ENCODE data around the gene ZNF45. TPM values are rescaled to one million over a fixed set of nuclear protein-coding genes. Genes with fewer than 3 reads are reported as not detected.
"Not testable (repeated sequence)": the region's sequence is repeated elsewhere in the genome, so short reads cannot be mapped to it uniquely, and the experiment has no call there.

The ZNF45 gene
- total RNA-seq, 1 experiment from 2014 or later, result 21.1 TPM

DNA sequence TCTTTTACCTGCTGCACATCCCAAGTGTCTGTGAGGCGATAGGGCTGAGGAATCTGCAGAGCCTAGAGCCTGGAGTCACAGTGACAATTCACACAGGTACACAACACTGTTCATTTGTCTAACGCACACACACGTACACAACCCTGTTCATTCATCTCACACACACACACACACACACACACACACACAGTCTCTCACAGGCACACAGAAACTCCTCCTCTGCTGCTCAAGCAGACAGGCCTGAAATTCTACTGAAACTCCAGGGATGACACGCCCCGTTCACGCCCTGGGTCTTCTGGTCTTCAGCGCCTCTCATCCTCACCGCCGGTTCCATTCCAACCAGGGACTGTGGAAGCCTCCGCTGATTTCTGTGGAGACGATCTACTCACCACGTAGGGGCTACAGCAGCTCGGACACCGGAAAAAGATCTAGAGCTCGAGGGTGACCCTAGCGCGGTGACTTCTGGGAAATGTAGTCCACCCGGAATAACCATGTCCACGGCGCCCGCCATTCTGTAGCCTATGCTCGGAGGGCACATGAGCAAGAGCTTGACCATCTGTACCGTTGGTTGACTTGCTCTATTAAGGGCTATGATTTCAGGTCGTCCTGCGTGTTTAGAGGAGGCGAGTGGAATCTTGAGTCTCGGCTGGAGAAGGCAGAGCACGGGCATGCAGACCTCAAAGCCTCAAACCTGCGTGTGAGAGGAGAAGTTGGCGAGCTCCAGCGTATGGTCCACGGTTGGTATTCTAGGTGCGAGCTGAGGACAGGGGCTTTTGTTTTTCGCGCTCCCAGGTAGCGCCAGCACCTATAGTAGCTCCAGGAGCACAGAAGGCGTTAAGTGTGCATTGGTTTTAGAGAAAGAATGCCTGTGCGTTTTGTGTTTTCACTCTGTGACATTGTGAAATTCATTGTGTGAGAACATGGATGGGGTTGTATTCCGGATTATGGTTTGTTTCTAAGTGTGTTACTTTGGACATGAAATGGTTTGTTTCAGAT is 33.4 kb downstream of the ZNF45 start:
- DNase-seq (ENCODE audit: low read depth in 1 of 2, low spot score in 2 of 2), result peak; percentile 68 to 81
- Histone ChIP-seq H3K4me1 (replicated peaks) (0 out of 2 replicates have a peak, but pooled peaks cover 5% of the 10 kb centered on the region), H3K36me3 (no peaks in the 10 kb centered on the region), H3K9me3 (replicated peaks) (peaks cover 22% of the 10 kb centered on the region; the same call in 1 of the 2 replicates), H3K4me3 (peak overlapping the region; percentile 45), H3K27me3 (replicated peaks) (no peaks in the 10 kb centered on the region), H3K27ac (no peak overlapping the region)

- H3K4me3 ChIP-seq, result no peak overlapping the region
- H3K27me3 ChIP-seq (replicated peaks), result no peaks in the 10 kb centered on the region; the same call in 1 of the 2 replicates
- DNase-seq (ENCODE audit: low read depth in 1 of 2, low spot score in 2 of 2), result no peak
- H3K27ac ChIP-seq, result no peak overlapping the region
- H3K9me3 ChIP-seq (replicated peaks), result 0 out of 2 replicates have a peak, but pooled peaks cover 11% of the 10 kb centered on the region
- H3K4me1 ChIP-seq (replicated peaks), result no peaks in the 10 kb centered on the region
- no peaks in the 10 kb centered on the region for H3K36me3 ChIP-seq
Measured at GRCh38 chr19:43895727-43896308, 39.3 kb downstream of the ZNF45 start.

- DNase-seq (ENCODE audit: low read depth in 1 of 2, low spot score in 2 of 2), result no peak
- no peak within 1 kb of the TSS for H3K27ac ChIP-seq
- H3K27me3 ChIP-seq (replicated peaks), result no peaks in the 10 kb centered on the region
- no peaks in the 10 kb centered on the region; the same call in none of the 2 replicates for H3K9me3 ChIP-seq (replicated peaks)
- no peaks in the 10 kb centered on the region for H3K4me1 ChIP-seq (replicated peaks)
- no peaks in the 10 kb centered on the region for H3K36me3 ChIP-seq
- no peak within 1 kb of the TSS for H3K4me3 ChIP-seq
Measured at GRCh38 chr19:43883864-43884263, 51.2 kb downstream of the ZNF45 start, which contains the start of gene ZNF404. TSS of gene ZNF404 (minus strand) at chr19:43883964.

DNA sequence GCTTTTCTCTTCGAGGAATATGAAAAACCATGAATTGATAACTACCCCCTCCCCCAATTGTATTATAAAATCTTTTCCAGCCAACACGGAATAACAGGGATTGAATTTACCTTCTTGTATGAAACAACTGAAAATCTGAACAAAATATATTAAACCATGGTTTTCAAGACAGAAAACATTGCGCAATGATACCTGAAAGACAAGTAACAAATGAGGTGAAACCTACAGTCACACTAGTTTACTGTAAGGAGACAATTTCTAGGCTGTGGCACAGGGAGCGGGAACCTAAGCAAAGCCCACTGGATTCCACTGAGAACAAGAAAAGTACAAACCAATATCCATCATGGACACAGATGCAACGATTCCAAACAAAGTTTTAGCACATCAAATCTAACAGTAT is 54.6 kb downstream of the ZNF45 start:
- no peak for DNase-seq (ENCODE audit: low read depth in 1 of 2, low spot score in 2 of 2)
- H3K4me1 ChIP-seq (replicated peaks), result no peaks in the 10 kb centered on the region

GRCh38 chr19:43872547-43873336 is 62.3 kb downstream of the ZNF45 start:
- Histone ChIP-seq H3K36me3 (no peaks in the 10 kb centered on the region), H3K9me3 (replicated peaks) (peaks cover 29% of the 10 kb centered on the region), H3K4me1 (replicated peaks) (no peaks in the 10 kb centered on the region), H3K4me3 (no peak overlapping the region), H3K27me3 (replicated peaks) (no peaks in the 10 kb centered on the region), H3K27ac (no peak overlapping the region)
- peak in 1 of 2 experiments; percentile 15 for DNase-seq (ENCODE audit: low read depth in 1 of 2, low spot score in 2 of 2)

More for the DNA sequence above, 54.6 kb downstream of the ZNF45 start:
- Histone ChIP-seq H3K36me3 (no peaks in the 10 kb centered on the region), H3K4me3 (no peak overlapping the region), H3K9me3 (replicated peaks) (no peaks in the 10 kb centered on the region; the same call in 1 of the 2 replicates), H3K27ac (no peak overlapping the region), H3K27me3 (replicated peaks) (no peaks in the 10 kb centered on the region)

- not testable (repeated sequence) for DNase-seq (ENCODE audit: low read depth in 1 of 2, low spot score in 2 of 2)
Measured at GRCh38 chr19:43866923-43867322, 68.2 kb downstream of the ZNF45 start.

More at GRCh38 chr19:43866923-43867322, 68.2 kb downstream of the ZNF45 start:
- H3K9me3 ChIP-seq (replicated peaks), result peaks cover 12% of the 10 kb centered on the region
- not testable (repeated sequence) for H3K36me3 ChIP-seq; H3K4me1 ChIP-seq (replicated peaks); H3K27me3 ChIP-seq (replicated peaks); H3K4me3 ChIP-seq; H3K27ac ChIP-seq

Other genes with a start within 250 kb of the ZNF45 start
- gene IRGC, start 219.2 kb downstream of the ZNF45 start, total RNA-seq (2014; rRNA removed; shearing (Covaris generic)), result not detected in 2 replicates
- gene SMG9, start 180.3 kb downstream of the ZNF45 start, total RNA-seq (2014; rRNA removed; shearing (Covaris generic)), result 9.4 and 29.9 TPM in 2 replicates
- 1.6 and 5.1 TPM in 2 replicates for gene KCNN4, start 154.3 kb downstream of the ZNF45 start, total RNA-seq (2014; rRNA removed; shearing (Covaris generic))
- gene LYPD5, start 132.8 kb downstream of the ZNF45 start, total RNA-seq (2014; rRNA removed; shearing (Covaris generic)), result 0.24 TPM in 1 of 2 replicates, not detected in the other
- gene ZNF283, start 108.0 kb downstream of the ZNF45 start, total RNA-seq (2014; rRNA removed; shearing (Covaris generic)), result 6.6 and 11.1 TPM in 2 replicates
- 1.1 and 1.5 TPM in 2 replicates for gene ZNF404, start 51.3 kb downstream of the ZNF45 start, total RNA-seq (2014; rRNA removed; shearing (Covaris generic))
- 2.0 and 5.4 TPM in 2 replicates for gene ZNF221, start 15.9 kb upstream of the ZNF45 start, total RNA-seq (2014; rRNA removed; shearing (Covaris generic))
- gene ZNF155, start 48.9 kb upstream of the ZNF45 start, total RNA-seq (2014; rRNA removed; shearing (Covaris generic)), result 6.1 and 11.2 TPM in 2 replicates
- gene ZNF230, start 67.7 kb upstream of the ZNF45 start, total RNA-seq (2014; rRNA removed; shearing (Covaris generic)), result 4.3 and 9.7 TPM in 2 replicates
- gene ZNF222, start 90.1 kb upstream of the ZNF45 start, total RNA-seq (2014; rRNA removed; shearing (Covaris generic)), result 8.1 and 9.6 TPM in 2 replicates
- 3.9 and 7.5 TPM in 2 replicates for gene ZNF223, start 116.8 kb upstream of the ZNF45 start, total RNA-seq (2014; rRNA removed; shearing (Covaris generic))
- 2.9 and 3.1 TPM in 2 replicates for gene ZNF284, start 136.9 kb upstream of the ZNF45 start, total RNA-seq (2014; rRNA removed; shearing (Covaris generic))
- gene ZNF224, start 159.1 kb upstream of the ZNF45 start, total RNA-seq (2014; rRNA removed; shearing (Covaris generic)), result 2.4 and 10.8 TPM in 2 replicates
- gene ZNF225, start 178.1 kb upstream of the ZNF45 start, total RNA-seq (2014; rRNA removed; shearing (Covaris generic)), result 2.8 and 4.2 TPM in 2 replicates
- gene ZNF234, start 206.3 kb upstream of the ZNF45 start, total RNA-seq (2014; rRNA removed; shearing (Covaris generic)), result 4.5 and 7.1 TPM in 2 replicates
- 15.4 and 20.5 TPM in 2 replicates for gene ZNF226, start 229.8 kb upstream of the ZNF45 start, total RNA-seq (2014; rRNA removed; shearing (Covaris generic))

Data from SJSA1 (cell line).